SK-N-SH (cell line): Measurements from ENCODE around the gene NTN1. TPM values are rescaled to one million over a fixed set of nuclear protein-coding genes. Genes with fewer than 3 reads are reported as not detected.

Experiments used
- CTCF ChIA-PET: fragments of 300-600, 350-600 bp; formaldehyde crosslinking; extraction: SDS; loops from one replicate; lab custom pipeline; 2021; lab: Yijun Ruan, JAX
- POLR2A ChIA-PET: fragments of 350-600 bp; sonication (Branson Sonifier 250); formaldehyde crosslinking; extraction: SDS; loops from one replicate; lab custom pipeline; 2020; ENCODE audit warnings: antibody characterized with exemption, inconsistent platforms; lab: Yijun Ruan, JAX
- DNase-seq: peaks from one replicate; pipeline ENCODE4 v3.0.0; 2012
- H2AFZ ChIP-seq: fragments of 200-600 bp; sonication (generic); 2 replicates; pipeline ENCODE4 v1.8.1; 2016; ENCODE audit warnings: antibody characterized with exemption, mild to moderate bottlenecking, low read depth
- H3F3A ChIP-seq: fragments of 200-600 bp; sonication (generic); replicated peaks from 2 replicates; pipeline ENCODE3; 2016; ENCODE audit warnings: antibody characterized with exemption, mild to moderate bottlenecking; ENCODE audit not compliant: insufficient read depth
- H3K27ac ChIP-seq, 2 experiments: fragments of 200-500 bp in 1 of 2; fragments of 200-600 bp in 1 of 2; sonication (Bioruptor generic) in 1 of 2; sonication (generic), shearing (Covaris generic) in 1 of 2; 2 replicates each; pipeline versions ENCODE4 v1.5.1 to v1.6.1; 2014 to 2016; ENCODE audit warnings: low read depth in 2 of 2, inconsistent platforms in 1 of 2, low read length in 1 of 2, mild to moderate bottlenecking in 1 of 2, mixed read lengths in 1 of 2
- H3K27me3 ChIP-seq: fragments of 200-600 bp; sonication (generic), shearing (Covaris generic); 2 replicates; pipeline ENCODE4 v1.6.1; 2016; ENCODE audit warnings: mixed run types; ENCODE audit not compliant: insufficient read depth
- H3K36me3 ChIP-seq, 2 experiments: fragments of 200-500 bp in 1 of 2; fragments of 200-600 bp in 1 of 2; sonication (Bioruptor generic) in 1 of 2; sonication (generic) in 1 of 2; replicated peaks in 1 of 2; 2 replicates each; pipeline versions ENCODE3 to v1.5.1; 2014 to 2016; ENCODE audit warnings: low read length in 1 of 2, mild to moderate bottlenecking in 1 of 2; ENCODE audit not compliant: insufficient read depth in 2 of 2, control insufficient read depth in 1 of 2
- H3K4me1 ChIP-seq, 2 experiments: fragments of 200-500 bp in 1 of 2; fragments of 200-600 bp in 1 of 2; sonication (Bioruptor generic) in 1 of 2; sonication (generic), shearing (Covaris generic) in 1 of 2; 2 replicates each; pipeline versions ENCODE4 v1.5.1 to v1.6.1; 2014 to 2016; ENCODE audit warnings: low read depth in 1 of 2, low read length in 1 of 2, mixed run types in 1 of 2; ENCODE audit not compliant: insufficient read depth in 2 of 2, control insufficient read depth in 1 of 2
- H3K4me2 ChIP-seq: fragments of 200-600 bp; sonication (generic), shearing (Covaris generic); 2 replicates; pipeline ENCODE4 v1.6.1; 2017; ENCODE audit warnings: mixed run types
- H3K4me3 ChIP-seq, 2 experiments: fragments of 200-500 bp in 1 of 2; fragments of 200-600 bp in 1 of 2; sonication (Bioruptor generic) in 1 of 2; sonication (generic), shearing (Covaris generic) in 1 of 2; 2 replicates each; pipeline versions ENCODE4 v1.5.1 to v1.8.1; 2014 to 2016; ENCODE audit warnings: low read depth in 2 of 2, inconsistent platforms in 1 of 2, low read length in 1 of 2, mild to moderate bottlenecking in 1 of 2, mixed read lengths in 1 of 2, moderate library complexity in 1 of 2
- H3K79me2 ChIP-seq: fragments of 200-600 bp; sonication (generic); 2 replicates; pipeline ENCODE4 v1.8.1; 2017; ENCODE audit warnings: mild to moderate bottlenecking; ENCODE audit not compliant: insufficient read depth
- H3K9ac ChIP-seq: fragments of 200-600 bp; sonication (generic); 2 replicates; pipeline ENCODE4 v1.6.1; 2017; ENCODE audit warnings: mixed run types
- H3K9me2 ChIP-seq: fragments of 200-600 bp; sonication (generic); 2 replicates; pipeline ENCODE4 v1.6.1; 2017; ENCODE audit warnings: mixed run types
- H3K9me3 ChIP-seq: fragments of 200-600 bp; sonication (generic); 2 replicates; pipeline ENCODE4 v1.6.1; 2017; ENCODE audit warnings: mixed run types, mild to moderate bottlenecking, moderate library complexity
- H4K20me1 ChIP-seq: fragments of 200-600 bp; sonication (generic); 2 replicates; pipeline ENCODE4 v1.6.1; 2017; ENCODE audit warnings: mild to moderate bottlenecking, mixed run types; ENCODE audit not compliant: insufficient read depth
- CHD2 ChIP-seq: fragments of 150-350 bp; IDR thresholded peaks from 2 replicates; pipeline ENCODE4 v1.6.1; 2018; ENCODE audit warnings: low read length; ENCODE audit not compliant: partially characterized antibody
- FOSL2 ChIP-seq: IDR thresholded peaks from 2 replicates; pipeline ENCODE4 v1.4.0; 2012; ENCODE audit warnings: low read depth, mild to moderate bottlenecking, moderate library complexity, borderline replicate concordance
- FOXM1 ChIP-seq: IDR thresholded peaks from 2 replicates; pipeline ENCODE4 v1.4.0; 2012; ENCODE audit warnings: low read depth, mild to moderate bottlenecking
- GABPA ChIP-seq: IDR thresholded peaks from 2 replicates; pipeline ENCODE4 v1.4.0; 2012; ENCODE audit warnings: low read depth, mild to moderate bottlenecking
- GATA2 ChIP-seq: sonication (generic); formaldehyde crosslinking; IDR thresholded peaks from 2 replicates; pipeline ENCODE4 v1.5.0; 2020; ENCODE audit warnings: mild to moderate bottlenecking, missing genetic modification reagents
- JUND ChIP-seq: IDR thresholded peaks from 2 replicates; pipeline ENCODE4 v1.4.0; 2012
- NFIC ChIP-seq: IDR thresholded peaks from 2 replicates; pipeline ENCODE4 v1.4.0; 2012; ENCODE audit warnings: borderline replicate concordance
- NRF1 ChIP-seq: IDR thresholded peaks from 2 replicates; pipeline ENCODE4 v1.6.1; 2012; ENCODE audit warnings: low read depth, mild to moderate bottlenecking, low read length
- POLR2AphosphoS5 ChIP-seq: IDR thresholded peaks from 2 replicates; pipeline ENCODE4 v1.6.1; 2012; ENCODE audit warnings: low read depth, low read length
- RCOR1 ChIP-seq: fragments of 150-350 bp; IDR thresholded peaks from 2 replicates; pipeline ENCODE4 v1.6.1; 2017; ENCODE audit warnings: antibody characterized with exemption, low read length
- RXRA ChIP-seq: IDR thresholded peaks from 2 replicates; pipeline ENCODE4 v1.4.0; 2012; ENCODE audit warnings: low read depth, mild to moderate bottlenecking, borderline replicate concordance
- TCF12 ChIP-seq: IDR thresholded peaks from 2 replicates; pipeline ENCODE4 v1.4.0; 2012
- TEAD4 ChIP-seq: IDR thresholded peaks from 2 replicates; pipeline ENCODE4 v1.4.0; 2012; ENCODE audit warnings: mild to moderate bottlenecking, borderline replicate concordance; ENCODE audit not compliant: insufficient read depth
- USF1 ChIP-seq: IDR thresholded peaks from 2 replicates; pipeline ENCODE4 v1.4.0; 2012; ENCODE audit warnings: low read depth, borderline replicate concordance
- YY1 ChIP-seq: IDR thresholded peaks from 2 replicates; pipeline ENCODE4 v1.4.0; 2012; ENCODE audit warnings: low read depth, mild to moderate bottlenecking
- WGBS: methylation state at CpG from one replicate; pipeline ENCODE4 v1.1.6; 2017; ENCODE audit warnings: low lambda C conversion rate; 5-methylcytosine and 5-hydroxymethylcytosine counted together
- polyA plus RNA-seq, 3 experiments: library from polyadenylated mRNA; depleted of rRNA; stranded (reverse); fragments of >200 nt; gene quantifications; 2 replicates each; pipeline ENCODE4 v1.2.3, GENCODE V29; 2012
- TF ChIP-seq, protein P1 (sequence below): IDR thresholded peaks from 2 replicates; pipeline ENCODE4 v1.6.1; 2012; ENCODE audit warnings: mild to moderate bottlenecking, low read depth, low read length, moderate library complexity

The NTN1 gene
- polyA plus RNA-seq, 1 of the 3 experiments (the other 2 are of a cell fraction) = 0.05 TPM

DNA sequence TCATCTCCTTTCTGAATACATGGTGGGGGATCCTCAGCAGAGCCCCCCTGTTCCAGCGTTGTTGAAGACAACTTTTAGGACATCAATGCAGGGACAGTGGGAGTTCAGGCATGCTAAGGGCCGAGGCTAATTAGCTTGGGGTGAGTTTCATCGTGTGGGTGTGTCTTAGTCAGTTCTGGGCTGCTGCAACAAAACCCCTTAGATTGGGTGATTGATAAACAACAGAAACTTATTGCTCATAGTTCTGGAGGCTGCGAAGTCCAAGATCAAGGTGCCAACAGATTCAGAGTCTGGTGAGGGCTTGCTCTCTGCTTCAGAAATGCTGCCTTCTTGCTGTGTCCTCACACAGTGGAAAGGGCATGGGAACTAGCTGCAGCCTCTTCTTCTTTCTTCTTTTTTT, 214.0 kb downstream of the NTN1 start:
- Histone ChIP-seq H3K9ac (no peak overlapping the region), H3K36me3 (no peaks in the 10 kb centered on the region), H3K27me3 (no peaks in the 10 kb centered on the region), H3K9me2 (no peaks in the 10 kb centered on the region), H3K4me2 (no peak overlapping the region), H3K9me3 (no peaks in the 10 kb centered on the region), H3K27ac (no peak overlapping the region), H4K20me1 (no peaks in the 10 kb centered on the region), H3K4me1 (peaks cover 0 to 16% of the 10 kb centered on the region in 2 experiments; a peak in 1 of 4 replicates), H2AFZ (no peak overlapping the region), H3K79me2 (no peaks in the 10 kb centered on the region), H3K4me3 (no peak overlapping the region), H3F3A (no peaks in the 10 kb centered on the region)
- 62% methylated on average over 4 of the region's 4 CpGs for WGBS
- TF ChIP-seq NFIC (no peak), FOSL2 (no peak), USF1 (no peak)
- DNase-seq = no peak
- POLR2A ChIA-PET = no interaction called here
- CTCF ChIA-PET = no interaction called here

GRCh38 chr17:9236286-9237052, 215.2 kb downstream of the NTN1 start:
- no peaks in the 10 kb centered on the region for H3F3A ChIP-seq
- no peaks in the 10 kb centered on the region for H3K9me2 ChIP-seq
- H4K20me1 ChIP-seq = no peaks in the 10 kb centered on the region
- no peak overlapping the region for H3K9ac ChIP-seq
- 85% methylated on average over 7 of the region's 7 CpGs for WGBS
- CTCF ChIA-PET = no interaction called here
- H3K4me3 ChIP-seq = no peak overlapping the region
- no peak overlapping the region for H3K4me2 ChIP-seq
- no peaks in the 10 kb centered on the region for H3K27me3 ChIP-seq
- H3K36me3 ChIP-seq = no peaks in the 10 kb centered on the region
- H2AFZ ChIP-seq = no peak overlapping the region
- peaks cover 0 to 21% of the 10 kb centered on the region in 2 experiments; a peak in 2 of 4 replicates for H3K4me1 ChIP-seq
- no peaks in the 10 kb centered on the region for H3K9me3 ChIP-seq
- no peak for DNase-seq
- no peaks in the 10 kb centered on the region for H3K79me2 ChIP-seq
- H3K27ac ChIP-seq = no peak overlapping the region
- POLR2A ChIA-PET = no interaction called here
- TF ChIP-seq FOXM1 (no peak), TCF12 (no peak), RXRA (no peak), NRF1 (no peak), POLR2AphosphoS5 (no peak), TEAD4 (no peak), FOSL2 (no peak), RCOR1 (no peak), NFIC (no peak), GATA2 (CRISPR knock-in tag) (no peak)

GRCh38 chr17:9237053-9237410, 215.7 kb downstream of the NTN1 start:
- Histone ChIP-seq H3K9ac (no peak overlapping the region), H3K4me2 (no peak overlapping the region), H3K79me2 (no peaks in the 10 kb centered on the region), H3K4me1 (peaks cover 0 to 25% of the 10 kb centered on the region in 2 experiments; a peak in 2 of 4 replicates), H3K27me3 (no peaks in the 10 kb centered on the region), H3F3A (no peaks in the 10 kb centered on the region), H3K36me3 (no peaks in the 10 kb centered on the region), H3K9me3 (no peaks in the 10 kb centered on the region), H4K20me1 (no peaks in the 10 kb centered on the region), H2AFZ (no peak overlapping the region), H3K9me2 (no peaks in the 10 kb centered on the region), H3K4me3 (no peak overlapping the region), H3K27ac (no peak overlapping the region)
- no peak for DNase-seq
- 66% methylated on average over 3 of the region's 3 CpGs for WGBS
- ChIA-PET POLR2A (no interaction called here), CTCF (no interaction called here)
- TF ChIP-seq YY1 (no peak), RXRA (no peak), CHD2 (no peak), JUND (no peak), GATA2 (CRISPR knock-in tag) (no peak), GABPA (no peak)
- TF ChIP-seq, protein P1, sequence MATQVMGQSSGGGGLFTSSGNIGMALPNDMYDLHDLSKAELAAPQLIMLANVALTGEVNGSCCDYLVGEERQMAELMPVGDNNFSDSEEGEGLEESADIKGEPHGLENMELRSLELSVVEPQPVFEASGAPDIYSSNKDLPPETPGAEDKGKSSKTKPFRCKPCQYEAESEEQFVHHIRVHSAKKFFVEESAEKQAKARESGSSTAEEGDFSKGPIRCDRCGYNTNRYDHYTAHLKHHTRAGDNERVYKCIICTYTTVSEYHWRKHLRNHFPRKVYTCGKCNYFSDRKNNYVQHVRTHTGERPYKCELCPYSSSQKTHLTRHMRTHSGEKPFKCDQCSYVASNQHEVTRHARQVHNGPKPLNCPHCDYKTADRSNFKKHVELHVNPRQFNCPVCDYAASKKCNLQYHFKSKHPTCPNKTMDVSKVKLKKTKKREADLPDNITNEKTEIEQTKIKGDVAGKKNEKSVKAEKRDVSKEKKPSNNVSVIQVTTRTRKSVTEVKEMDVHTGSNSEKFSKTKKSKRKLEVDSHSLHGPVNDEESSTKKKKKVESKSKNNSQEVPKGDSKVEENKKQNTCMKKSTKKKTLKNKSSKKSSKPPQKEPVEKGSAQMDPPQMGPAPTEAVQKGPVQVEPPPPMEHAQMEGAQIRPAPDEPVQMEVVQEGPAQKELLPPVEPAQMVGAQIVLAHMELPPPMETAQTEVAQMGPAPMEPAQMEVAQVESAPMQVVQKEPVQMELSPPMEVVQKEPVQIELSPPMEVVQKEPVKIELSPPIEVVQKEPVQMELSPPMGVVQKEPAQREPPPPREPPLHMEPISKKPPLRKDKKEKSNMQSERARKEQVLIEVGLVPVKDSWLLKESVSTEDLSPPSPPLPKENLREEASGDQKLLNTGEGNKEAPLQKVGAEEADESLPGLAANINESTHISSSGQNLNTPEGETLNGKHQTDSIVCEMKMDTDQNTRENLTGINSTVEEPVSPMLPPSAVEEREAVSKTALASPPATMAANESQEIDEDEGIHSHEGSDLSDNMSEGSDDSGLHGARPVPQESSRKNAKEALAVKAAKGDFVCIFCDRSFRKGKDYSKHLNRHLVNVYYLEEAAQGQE = no peak
